Prostate gland (tissue), 2 donors: ENCODE results near the gene MTA1. TPM values are rescaled to one million over a fixed set of nuclear protein-coding genes. Genes with fewer than 3 reads are reported as not detected.

Source experiments
- DNase-seq: peaks from one replicate; pipeline ENCODE4 v3.0.0-alpha.2; 2019; ENCODE audit warnings: low spot score
- H3K27ac ChIP-seq, 2 donors: fragments of 200-600 bp; sonication (generic); 2 replicates each; pipeline ENCODE4 v1.5.1; 2017 to 2019
- H3K27me3 ChIP-seq: fragments of 200-600 bp; sonication (generic); replicated peaks from 2 replicates; pipeline ENCODE4 v1.5.1; 2019; ENCODE audit not compliant: insufficient read depth
- H3K36me3 ChIP-seq, 2 donors: fragments of 200-600 bp; sonication (generic); 1 replicate in 1 of 2; 2 replicates in 1 of 2; pipeline versions ENCODE4 v1.5.1 to v1.8.1; 2017 to 2019
- H3K4me1 ChIP-seq: fragments of 200-600 bp; sonication (generic); replicated peaks from 2 replicates; pipeline ENCODE4 v1.5.1; 2019
- H3K4me3 ChIP-seq, 2 donors: fragments of 200-600 bp; sonication (generic); 2 replicates each; pipeline ENCODE4 v1.5.1; 2017 to 2019
- H3K9me3 ChIP-seq: fragments of 200-600 bp; sonication (generic); 2 replicates; pipeline ENCODE4 v1.5.1; 2017
- POLR2A ChIP-seq: fragments of 450-650 bp; IDR thresholded peaks from one replicate; pipeline ENCODE4 v1.6.1; 2016; ENCODE audit warnings: antibody characterized with exemption, mild to moderate bottlenecking
- POLR2AphosphoS5 ChIP-seq: sonication (generic); formaldehyde crosslinking; IDR thresholded peaks from one replicate; pipeline ENCODE4 v1.6.1; 2017; ENCODE audit warnings: antibody characterized with exemption
- WGBS: methylation state at CpG from one replicate; pipeline ENCODE4 v1.1.5; 2018; 5-methylcytosine and 5-hydroxymethylcytosine counted together
- intact Hi-C: fragments of 100-400 bp; cut with DNase I; formaldehyde crosslinking; loops from one replicate; pipeline ENCODE4 v1.14.2; 2022
- total RNA-seq, 2 donors: library from RNA; depleted of rRNA; stranded (reverse); fragments of >200 nt; gene quantifications; one replicate each; pipeline ENCODE4 v1.1.0, GENCODE V29; 2016
- TF ChIP-seq, protein P1 (sequence below), 4 experiments: fragments of 200-600 bp in 2 of 4; fragments of 450-650 bp in 2 of 4; sonication (generic) in 2 of 4; IDR thresholded peaks; 1 replicate in 3 of 4; 2 replicates in 1 of 4; pipeline ENCODE4 v1.5.1; 2016 to 2019; ENCODE audit warnings: antibody characterized with exemption in 4 of 4, mild to moderate bottlenecking in 2 of 4, moderate library complexity in 2 of 4

The MTA1 gene
- total RNA-seq, 2 donors from 2014 or later: 58.9 to 155 TPM

DNA sequence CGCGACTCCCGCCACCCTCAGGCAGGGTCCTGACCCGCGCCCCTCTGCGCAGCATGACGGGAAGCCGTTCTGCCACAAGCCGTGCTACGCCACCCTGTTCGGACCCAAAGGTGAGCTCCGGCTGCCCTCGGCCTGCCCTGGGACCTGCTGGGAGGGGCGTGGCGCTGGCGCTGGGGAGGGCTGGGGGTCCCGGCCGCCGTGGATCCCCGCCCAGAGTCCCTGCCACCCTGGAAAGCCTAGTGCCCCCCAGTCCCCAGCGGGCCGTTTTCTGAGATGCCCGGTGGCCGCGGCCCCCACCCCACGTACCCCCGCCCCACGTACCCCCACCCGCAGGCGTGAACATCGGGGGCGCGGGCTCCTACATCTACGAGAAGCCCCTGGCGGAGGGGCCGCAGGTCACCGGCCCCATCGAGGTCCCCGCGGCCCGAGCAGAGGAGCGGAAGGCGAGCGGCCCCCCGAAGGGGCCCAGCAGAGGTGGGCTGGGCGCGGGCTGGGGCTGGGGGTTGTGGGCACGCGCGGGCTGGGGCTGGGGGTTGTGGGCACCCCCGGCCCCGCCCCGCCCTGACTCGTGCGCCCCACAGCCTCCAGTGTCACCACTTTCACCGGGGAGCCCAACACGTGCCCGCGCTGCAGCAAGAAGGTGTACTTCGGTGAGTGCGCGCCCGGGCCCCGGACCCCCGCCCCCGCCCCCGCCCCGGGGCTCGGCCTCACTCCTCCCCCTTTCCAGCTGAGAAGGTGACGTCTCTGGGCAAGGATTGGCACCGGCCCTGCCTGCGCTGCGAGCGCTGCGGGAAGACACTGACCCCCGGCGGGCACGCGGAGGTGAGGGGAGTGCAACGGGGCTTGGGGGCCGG, 59.0 kb downstream of the MTA1 start:
- Histone ChIP-seq H3K4me3 (no peak overlapping the region), H3K9me3 (no peaks in the 10 kb centered on the region), H3K27me3 (no peaks in the 10 kb centered on the region), H3K27ac (no peak overlapping the region), H3K36me3 (no peaks in the 10 kb centered on the region), H3K4me1 (peaks cover 40% of the 10 kb centered on the region)
- WGBS: 63% methylated on average over 24 of the region's 81 CpGs
- TF ChIP-seq POLR2AphosphoS5 (no peak), POLR2A (no peak)
- TF ChIP-seq, protein P1, sequence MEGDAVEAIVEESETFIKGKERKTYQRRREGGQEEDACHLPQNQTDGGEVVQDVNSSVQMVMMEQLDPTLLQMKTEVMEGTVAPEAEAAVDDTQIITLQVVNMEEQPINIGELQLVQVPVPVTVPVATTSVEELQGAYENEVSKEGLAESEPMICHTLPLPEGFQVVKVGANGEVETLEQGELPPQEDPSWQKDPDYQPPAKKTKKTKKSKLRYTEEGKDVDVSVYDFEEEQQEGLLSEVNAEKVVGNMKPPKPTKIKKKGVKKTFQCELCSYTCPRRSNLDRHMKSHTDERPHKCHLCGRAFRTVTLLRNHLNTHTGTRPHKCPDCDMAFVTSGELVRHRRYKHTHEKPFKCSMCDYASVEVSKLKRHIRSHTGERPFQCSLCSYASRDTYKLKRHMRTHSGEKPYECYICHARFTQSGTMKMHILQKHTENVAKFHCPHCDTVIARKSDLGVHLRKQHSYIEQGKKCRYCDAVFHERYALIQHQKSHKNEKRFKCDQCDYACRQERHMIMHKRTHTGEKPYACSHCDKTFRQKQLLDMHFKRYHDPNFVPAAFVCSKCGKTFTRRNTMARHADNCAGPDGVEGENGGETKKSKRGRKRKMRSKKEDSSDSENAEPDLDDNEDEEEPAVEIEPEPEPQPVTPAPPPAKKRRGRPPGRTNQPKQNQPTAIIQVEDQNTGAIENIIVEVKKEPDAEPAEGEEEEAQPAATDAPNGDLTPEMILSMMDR (IDR thresholded peaks at IDR 0.05): no peak
- intact Hi-C loops: no loop called here
- no peak for DNase-seq

DNA sequence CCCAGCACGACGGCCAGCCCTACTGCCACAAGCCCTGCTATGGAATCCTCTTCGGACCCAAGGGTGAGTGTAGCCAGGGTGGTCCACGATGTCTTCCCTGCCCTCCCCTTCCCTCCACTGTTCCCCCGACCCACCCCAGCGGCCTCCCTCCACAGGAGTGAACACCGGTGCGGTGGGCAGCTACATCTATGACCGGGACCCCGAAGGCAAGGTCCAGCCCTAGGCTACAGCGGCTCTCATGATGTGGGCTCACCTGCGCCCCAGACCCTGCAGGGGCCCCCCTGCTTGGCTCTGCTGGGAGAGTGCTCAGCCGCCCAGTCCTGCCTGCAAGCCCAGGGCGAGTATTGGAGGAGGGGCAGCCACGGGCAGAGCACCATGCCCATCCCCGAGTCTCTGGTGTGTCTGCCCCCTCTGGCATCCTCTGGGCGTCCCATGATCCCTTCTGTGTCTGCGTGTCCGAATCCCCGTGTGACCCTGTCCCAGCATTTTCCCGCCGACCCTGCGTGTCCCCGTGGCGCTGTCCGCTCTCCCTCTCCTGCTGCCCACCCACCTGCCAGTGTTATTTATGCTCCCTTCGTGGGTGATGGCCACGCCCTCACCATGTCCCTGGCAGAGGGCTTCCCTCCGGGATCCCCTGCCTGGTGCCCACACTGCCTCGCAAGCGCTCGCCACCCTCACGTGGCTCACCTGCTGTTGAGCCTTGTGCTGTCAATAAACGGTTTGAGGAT, 60.0 kb downstream of the MTA1 start:
- Histone ChIP-seq H3K4me3 (no peak overlapping the region), H3K4me1 (peaks cover 39% of the 10 kb centered on the region), H3K9me3 (no peaks in the 10 kb centered on the region), H3K27ac (no peak overlapping the region), H3K36me3 (no peaks in the 10 kb centered on the region), H3K27me3 (no peaks in the 10 kb centered on the region)
- DNase-seq: no peak
- intact Hi-C loops: loop anchor here (5.0 kb wide), 1 partner anchor 162 kb away; no protein-coding TSS in a partner anchor
- TF ChIP-seq, protein P1 (IDR thresholded peaks at IDR 0.05): no peak
- TF ChIP-seq POLR2AphosphoS5: no peak
- TF ChIP-seq POLR2A: no peak
- 77% methylated on average over 34 of the region's 34 CpGs for WGBS

DNA sequence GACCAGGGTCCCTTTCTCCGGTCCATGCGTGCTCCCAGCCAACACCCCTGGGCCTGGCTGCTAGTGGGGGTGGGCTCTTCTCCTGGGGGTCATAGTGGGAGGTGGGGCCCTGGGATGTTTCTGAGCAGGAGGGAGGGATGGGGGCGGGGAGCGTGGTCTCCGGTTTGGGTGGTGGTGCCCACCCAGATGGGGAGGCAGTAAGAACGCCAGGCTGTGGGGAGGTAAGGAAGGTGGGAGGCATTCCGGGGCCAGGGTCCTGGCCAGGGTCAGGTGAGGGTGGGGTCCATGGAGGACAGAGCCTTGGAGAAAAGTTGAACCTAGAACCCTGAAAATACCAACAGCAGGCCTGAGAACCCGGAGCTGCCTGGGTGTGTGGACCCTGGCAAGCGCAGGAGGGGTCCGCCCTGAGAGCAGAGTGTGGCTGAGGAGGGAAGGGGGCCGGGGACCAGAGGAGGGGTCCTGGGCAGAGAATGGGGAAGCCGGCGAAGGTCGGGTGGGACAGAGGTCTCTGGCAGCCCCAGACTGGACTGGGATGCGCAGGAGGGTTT, 60.6 kb downstream of the MTA1 start:
- Histone ChIP-seq H3K4me1 (peaks cover 39% of the 10 kb centered on the region), H3K9me3 (no peaks in the 10 kb centered on the region)

DNA sequence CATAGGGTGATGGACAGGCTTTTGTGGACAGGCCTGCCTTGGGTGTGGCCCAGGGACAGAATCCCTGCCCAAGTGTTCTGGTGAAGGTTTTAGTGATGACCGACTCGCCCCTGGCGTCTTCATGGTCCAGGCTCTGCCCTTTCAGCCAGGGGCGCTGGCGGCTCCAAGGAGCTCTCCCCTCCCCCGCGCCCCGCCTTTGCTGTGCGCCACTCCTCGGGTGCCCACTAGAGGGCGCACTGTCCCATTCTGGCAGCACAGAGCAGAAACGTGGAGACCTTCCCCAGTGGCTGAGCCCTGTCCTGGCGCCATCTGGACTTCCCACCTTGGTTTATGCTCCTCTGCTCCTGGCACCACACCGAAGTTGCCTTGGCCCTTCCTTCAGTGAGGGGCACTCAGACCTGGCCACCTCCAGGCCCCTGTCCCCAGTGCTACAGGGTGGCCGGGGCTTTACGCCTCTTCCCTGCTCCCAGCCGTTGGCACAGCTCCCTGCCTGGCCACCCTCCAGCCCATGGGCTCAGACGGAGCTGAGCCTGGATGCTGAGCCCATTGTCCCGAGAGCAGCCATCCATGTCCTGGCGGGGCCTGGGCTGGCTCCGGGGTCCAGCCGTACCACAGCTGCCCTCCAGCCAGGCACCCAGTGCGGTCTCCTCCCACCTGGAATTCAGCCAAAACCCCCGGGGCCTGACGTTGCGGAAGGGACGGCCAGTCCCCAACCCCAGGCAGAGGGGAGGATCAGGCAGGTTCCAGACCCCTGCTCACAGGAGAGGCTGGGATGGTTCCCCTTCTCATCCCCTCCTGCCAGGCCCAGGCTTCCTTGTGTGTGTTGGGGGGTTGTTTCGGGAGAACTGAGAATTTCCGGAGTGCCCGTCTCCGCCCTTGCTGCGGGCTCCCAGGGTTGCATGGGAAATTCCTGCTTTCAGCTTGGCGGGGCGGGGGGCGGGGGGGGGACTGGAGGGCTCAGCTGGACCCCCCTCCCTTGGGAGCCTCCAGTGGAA, 61.5 kb downstream of the MTA1 start:
- no peaks in the 10 kb centered on the region for H3K9me3 ChIP-seq
- intact Hi-C loops: loop anchor here (5.0 kb wide), 1 partner anchor 164 kb away; no protein-coding TSS in a partner anchor
- H3K36me3 ChIP-seq: no peaks in the 10 kb centered on the region
- no peaks in the 10 kb centered on the region for H3K27me3 ChIP-seq
- H3K4me1 ChIP-seq: peaks cover 35% of the 10 kb centered on the region
- peak overlapping the region; percentile 78 to 81 for H3K27ac ChIP-seq
- H3K4me3 ChIP-seq: peak overlapping the region; percentile 13 to 18
- TF ChIP-seq, protein P1 (IDR thresholded peaks at IDR 0.05): peak; percentile 98 to 99 (median 98)
- peak; percentile 42 for TF ChIP-seq POLR2A
- peak; percentile 80 for TF ChIP-seq POLR2AphosphoS5
- peak; percentile 86 for DNase-seq
- WGBS: 2% methylated on average over 34 of the region's 35 CpGs

More for the DNA sequence above, 60.6 kb downstream of the MTA1 start:
- intact Hi-C loops: loop anchor here (5.0 kb wide), 1 partner anchor 163 kb away; no protein-coding TSS in a partner anchor
- Histone ChIP-seq H3K27ac (peak overlapping the region; percentile 78 to 81), H3K36me3 (no peaks in the 10 kb centered on the region), H3K4me3 (no peak overlapping the region), H3K27me3 (no peaks in the 10 kb centered on the region)
- TF ChIP-seq POLR2AphosphoS5 (no peak), POLR2A (no peak)
- TF ChIP-seq, protein P1 (IDR thresholded peaks at IDR 0.05): no peak
- DNase-seq: no peak
- 72% methylated on average over 15 of the region's 15 CpGs for WGBS
